ENCODE measurements around the gene ARL15.

The ARL15 gene

GRCh38 chr5:54242297-54242696 lies 68.1 kb downstream of the ARL15 start:
- DNase-seq: no peak

GRCh38 chr5:54234304-54234933 lies 76.0 kb downstream of the ARL15 start:
- no peak for DNase-seq

- DNase-seq: no peak
These were observed 79.3 kb downstream of the ARL15 start for GRCh38 chr5:54230936-54231685.

GRCh38 chr5:54229041-54229780 lies 81.2 kb downstream of the ARL15 start:
- no peak for DNase-seq

GRCh38 chr5:54227759-54228158 lies 82.6 kb downstream of the ARL15 start:
- DNase-seq: no peak

- DNase-seq: no peak
These were observed 83.3 kb downstream of the ARL15 start for GRCh38 chr5:54227109-54227508.

- no peak for DNase-seq
These were observed 84.2 kb downstream of the ARL15 start for GRCh38 chr5:54226215-54226614.

- no peak for DNase-seq
These were observed 86.1 kb downstream of the ARL15 start for GRCh38 chr5:54224103-54224826.

- DNase-seq: no peak
These were observed 88.0 kb downstream of the ARL15 start for GRCh38 chr5:54222336-54222735.

- no peak for DNase-seq
These were observed 89.2 kb downstream of the ARL15 start for GRCh38 chr5:54221135-54221534.

GRCh38 chr5:54220230-54221040 lies 89.9 kb downstream of the ARL15 start:
- DNase-seq: no peak

- DNase-seq: no peak
These were observed 92.4 kb downstream of the ARL15 start for GRCh38 chr5:54217826-54218503.

GRCh38 chr5:54215233-54215736 lies 95.1 kb downstream of the ARL15 start:
- no peak for DNase-seq

- no peak for DNase-seq
These were observed 95.7 kb downstream of the ARL15 start for GRCh38 chr5:54214722-54215121.

GRCh38 chr5:54212331-54212730 lies 98.0 kb downstream of the ARL15 start:
- DNase-seq: no peak

- no peak for DNase-seq
These were observed 98.5 kb downstream of the ARL15 start for GRCh38 chr5:54211912-54212311.

- no peak for DNase-seq
These were observed 102.8 kb downstream of the ARL15 start for GRCh38 chr5:54207566-54207965.

- no peak for DNase-seq
These were observed 103.7 kb downstream of the ARL15 start for GRCh38 chr5:54206580-54207229.

- no peak for DNase-seq
These were observed 104.5 kb downstream of the ARL15 start for GRCh38 chr5:54205918-54206317.

GRCh38 chr5:54205453-54205852 lies 104.9 kb downstream of the ARL15 start:
- no peak for DNase-seq

GRCh38 chr5:54197018-54197417 lies 113.4 kb downstream of the ARL15 start:
- DNase-seq: no peak

Measured in cortex of kidney (tissue), 1 donor.